GDM1 (cell line): ENCODE results near the gene KRTAP10-8.
"Not testable (repeated sequence)": the region's sequence is repeated elsewhere in the genome, so short reads cannot be mapped to it uniquely, and the experiment has no call there.

ENCODE experiments used
- DNase-seq: peaks from one replicate; lab custom pipeline; 2025; lab: John Stamatoyannopoulos, UW

The KRTAP10-8 gene

GRCh38 chr21:44599264-44600029 is 12.4 kb upstream of the KRTAP10-8 start:
- no peak for DNase-seq

DNA sequence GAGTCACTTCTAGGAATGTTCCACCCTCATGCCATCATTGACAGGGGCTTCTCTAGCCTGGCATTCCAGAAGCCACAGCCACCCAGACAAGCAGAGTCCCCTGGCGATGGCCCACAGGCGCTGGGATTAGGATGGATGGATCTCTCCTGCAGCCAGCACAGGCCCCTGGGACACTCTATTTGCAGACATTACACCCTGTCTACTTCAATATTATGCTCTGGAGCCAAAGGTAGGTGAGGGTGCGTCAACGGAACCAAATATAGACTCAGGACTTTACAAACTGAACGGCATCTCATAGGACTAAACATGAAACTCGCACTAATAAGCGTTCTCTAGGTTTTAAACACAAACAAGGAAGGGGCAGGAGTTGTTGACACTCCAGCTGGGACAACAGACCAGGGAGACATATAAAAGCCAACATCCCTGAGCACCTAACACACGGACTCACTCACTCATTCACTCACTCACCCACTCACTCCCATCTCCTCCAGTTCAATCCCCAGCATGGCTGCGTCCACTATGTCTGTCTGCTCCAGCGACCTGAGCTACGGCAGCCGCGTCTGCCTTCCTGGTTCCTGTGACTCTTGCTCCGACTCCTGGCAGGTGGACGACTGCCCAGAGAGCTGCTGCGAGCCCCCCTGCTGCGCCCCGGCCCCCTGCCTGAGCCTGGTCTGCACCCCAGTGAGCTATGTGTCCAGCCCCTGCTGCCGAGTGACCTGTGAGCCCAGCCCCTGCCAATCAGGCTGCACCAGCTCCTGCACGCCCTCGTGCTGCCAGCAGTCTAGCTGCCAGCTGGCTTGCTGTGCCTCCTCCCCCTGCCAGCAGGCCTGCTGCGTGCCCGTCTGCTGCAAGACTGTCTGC is 11.5 kb upstream of the KRTAP10-8 start, which contains the start of gene KRTAP10-7:
Gene KRTAP10-7, plus strand, starts transcription at position 480 of the 861 bp plus-strand sequence. Its CDS starts 25 bp downstream, at position 505.
- not testable (repeated sequence) for DNase-seq

DNA sequence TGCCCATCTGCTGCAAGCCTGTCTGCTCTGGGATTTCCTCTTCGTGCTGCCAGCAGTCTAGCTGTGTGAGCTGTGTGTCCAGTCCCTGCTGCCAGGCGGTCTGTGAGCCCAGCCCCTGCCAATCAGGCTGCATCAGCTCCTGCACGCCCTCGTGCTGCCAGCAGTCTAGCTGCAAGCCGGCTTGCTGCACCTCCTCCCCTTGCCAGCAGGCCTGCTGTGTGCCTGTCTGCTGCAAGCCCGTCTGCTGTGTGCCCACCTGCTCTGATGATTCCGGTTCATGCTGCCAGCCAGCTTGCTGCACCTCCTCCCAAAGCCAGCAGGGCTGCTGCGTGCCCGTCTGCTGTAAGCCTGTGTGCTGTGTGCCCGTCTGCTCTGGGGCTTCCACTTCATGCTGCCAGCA is 10.8 kb upstream of the KRTAP10-8 start:
- not testable (repeated sequence) for DNase-seq

DNA sequence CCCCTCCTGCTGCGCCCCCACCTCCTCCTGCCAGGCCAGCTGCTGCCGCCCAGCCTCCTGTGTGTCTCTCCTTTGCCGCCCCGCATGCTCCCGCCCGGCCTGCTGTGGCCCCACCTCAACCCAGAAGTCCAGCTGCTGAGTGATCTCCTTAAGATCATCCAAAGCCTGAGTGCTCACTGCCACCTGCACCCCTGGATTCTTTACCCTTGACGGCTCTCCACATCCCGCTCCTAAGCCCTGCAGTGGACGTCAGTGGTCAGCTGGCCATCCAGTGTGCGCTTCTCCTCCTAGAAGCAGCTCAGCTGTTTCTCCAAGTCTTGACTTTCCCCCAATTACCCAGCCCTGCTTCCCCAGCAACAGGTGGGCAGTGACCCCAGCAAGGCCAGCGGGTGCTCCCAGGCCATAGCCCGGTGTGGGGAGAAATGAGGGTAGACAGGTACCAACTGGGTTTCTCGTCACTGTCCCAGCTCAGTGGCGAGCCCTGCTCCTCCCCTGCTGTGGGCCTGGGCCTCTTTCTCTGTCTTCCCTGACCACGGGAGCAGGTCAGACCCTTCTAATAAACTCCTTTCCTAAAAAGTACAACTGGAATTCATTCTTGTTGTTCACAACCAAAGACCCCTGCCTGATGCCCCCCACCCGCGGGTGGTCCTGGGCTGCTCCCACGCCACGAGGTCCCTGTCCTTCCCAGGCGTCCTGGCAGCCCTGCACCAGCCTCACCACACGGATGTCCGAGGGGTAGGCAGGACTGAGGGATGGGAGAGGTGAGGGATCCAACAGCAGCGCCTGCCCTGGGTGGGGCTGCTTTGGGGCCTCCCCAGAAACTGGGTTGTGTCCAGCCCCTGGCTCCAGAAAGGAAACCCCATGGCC is 10.1 kb upstream of the KRTAP10-8 start:
- no peak for DNase-seq

DNA sequence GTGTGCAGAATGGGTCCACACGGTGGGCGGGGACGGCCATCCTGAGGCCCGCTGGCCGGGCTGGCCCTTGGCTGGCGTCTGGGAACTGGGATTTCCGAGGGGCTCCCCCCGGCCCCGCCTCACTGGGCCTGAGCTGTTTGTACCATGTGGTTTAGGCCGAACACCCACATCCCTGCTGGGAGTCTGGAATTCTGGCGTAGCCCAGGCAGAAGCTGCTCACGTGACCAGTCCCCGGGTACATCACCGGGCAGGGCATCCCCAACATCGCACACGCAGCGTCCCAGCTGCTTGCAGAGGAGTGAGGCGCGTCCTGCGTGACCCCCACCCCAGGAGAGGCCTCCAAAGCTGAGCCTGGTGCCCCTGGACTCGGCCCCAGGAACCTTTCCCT is 9.4 kb upstream of the KRTAP10-8 start:
- no peak for DNase-seq

GRCh38 chr21:44603109-44603875 is 8.6 kb upstream of the KRTAP10-8 start:
- DNase-seq: no peak

DNA sequence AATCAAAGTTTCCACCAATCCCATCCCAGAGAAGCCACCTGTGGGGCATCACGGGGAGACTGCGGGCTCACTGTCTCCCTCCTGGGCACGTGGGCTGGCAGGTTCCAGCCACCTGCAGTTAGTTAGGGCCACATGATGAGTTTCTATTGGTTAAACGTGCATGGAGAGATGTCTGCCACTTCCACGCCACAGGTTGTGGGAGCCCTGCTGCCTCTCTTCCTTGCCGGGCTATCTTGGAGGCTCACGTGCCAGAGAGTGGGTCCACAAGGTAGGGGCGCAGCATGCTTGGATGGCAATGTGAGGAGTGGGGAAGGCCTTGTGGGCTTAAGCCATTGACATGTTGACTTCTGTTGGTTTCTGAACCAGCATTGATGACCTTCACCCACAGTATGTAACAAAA is 8.0 kb upstream of the KRTAP10-8 start:
- DNase-seq: no peak

DNA sequence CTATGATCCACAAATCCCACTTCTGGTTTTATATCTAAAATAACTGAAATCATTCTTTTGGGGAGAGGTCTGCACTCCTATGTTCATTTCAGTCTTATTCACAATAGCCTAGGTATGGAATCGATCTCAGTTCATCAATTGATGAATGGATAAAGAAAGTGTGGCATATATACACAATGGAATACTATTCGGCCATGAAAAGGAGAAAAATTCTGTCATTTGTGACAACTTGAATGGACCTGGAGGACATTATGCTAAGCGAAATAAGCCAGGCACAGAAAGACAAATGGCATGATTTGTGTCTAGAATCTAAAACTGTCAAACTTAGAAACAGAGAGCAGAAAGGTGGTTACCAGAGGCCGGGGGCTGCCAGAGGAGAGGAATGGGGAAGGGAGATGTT is 5.4 kb upstream of the KRTAP10-8 start:
- DNase-seq: no peak

GRCh38 chr21:44609193-44609592 is 2.7 kb upstream of the KRTAP10-8 start:
- no peak for DNase-seq

GRCh38 chr21:44610157-44610843 is 1.6 kb upstream of the KRTAP10-8 start:
- not testable (repeated sequence) for DNase-seq

DNA sequence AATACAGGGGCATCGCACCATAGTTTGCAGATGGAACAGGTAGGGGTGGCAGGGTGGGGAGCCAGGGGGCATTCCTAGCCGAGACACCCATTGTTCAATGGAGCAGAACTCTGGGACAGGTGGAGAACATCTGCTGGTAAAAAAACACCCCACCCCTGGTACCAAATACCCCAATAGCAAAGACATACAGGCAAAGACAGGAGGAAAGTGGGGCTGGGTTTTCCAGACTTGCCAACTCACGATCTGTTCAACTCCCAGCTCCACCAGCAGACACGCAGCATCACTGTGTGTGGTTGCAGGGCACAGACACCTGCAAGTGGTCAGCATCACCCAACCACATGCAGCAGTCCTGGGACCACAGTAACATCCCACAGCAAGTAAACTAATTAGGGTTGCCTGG is 328 bp upstream of the KRTAP10-8 start:
- DNase-seq: no peak

DNA sequence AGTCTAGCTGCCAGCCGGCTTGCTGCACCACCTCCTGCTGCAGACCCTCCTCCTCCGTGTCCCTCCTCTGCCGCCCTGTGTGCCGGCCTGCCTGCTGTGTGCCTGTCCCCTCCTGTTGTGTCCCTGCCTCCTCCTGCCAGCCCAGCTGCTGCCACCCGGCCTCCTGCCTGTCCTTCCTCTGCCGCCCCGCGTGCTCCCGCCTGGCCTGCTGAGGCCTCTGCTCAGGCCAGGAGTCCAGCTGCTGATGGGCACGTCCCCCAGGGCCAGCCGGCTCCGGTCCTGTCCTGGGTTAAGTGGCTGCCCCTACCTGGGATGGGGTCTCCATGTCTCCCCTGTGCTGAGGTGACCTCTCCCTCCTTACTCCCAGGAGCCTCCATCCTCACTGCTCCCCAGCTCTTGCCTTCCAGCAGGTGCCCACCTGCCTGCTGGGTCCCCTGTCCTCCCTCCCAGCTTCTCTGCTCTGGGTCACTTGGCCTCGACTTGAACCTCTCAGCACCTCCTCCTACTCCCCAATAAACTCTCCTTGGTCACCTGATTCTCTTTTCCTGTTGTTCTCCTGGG is 870 bp downstream of the KRTAP10-8 start:
- DNase-seq: no peak

DNA sequence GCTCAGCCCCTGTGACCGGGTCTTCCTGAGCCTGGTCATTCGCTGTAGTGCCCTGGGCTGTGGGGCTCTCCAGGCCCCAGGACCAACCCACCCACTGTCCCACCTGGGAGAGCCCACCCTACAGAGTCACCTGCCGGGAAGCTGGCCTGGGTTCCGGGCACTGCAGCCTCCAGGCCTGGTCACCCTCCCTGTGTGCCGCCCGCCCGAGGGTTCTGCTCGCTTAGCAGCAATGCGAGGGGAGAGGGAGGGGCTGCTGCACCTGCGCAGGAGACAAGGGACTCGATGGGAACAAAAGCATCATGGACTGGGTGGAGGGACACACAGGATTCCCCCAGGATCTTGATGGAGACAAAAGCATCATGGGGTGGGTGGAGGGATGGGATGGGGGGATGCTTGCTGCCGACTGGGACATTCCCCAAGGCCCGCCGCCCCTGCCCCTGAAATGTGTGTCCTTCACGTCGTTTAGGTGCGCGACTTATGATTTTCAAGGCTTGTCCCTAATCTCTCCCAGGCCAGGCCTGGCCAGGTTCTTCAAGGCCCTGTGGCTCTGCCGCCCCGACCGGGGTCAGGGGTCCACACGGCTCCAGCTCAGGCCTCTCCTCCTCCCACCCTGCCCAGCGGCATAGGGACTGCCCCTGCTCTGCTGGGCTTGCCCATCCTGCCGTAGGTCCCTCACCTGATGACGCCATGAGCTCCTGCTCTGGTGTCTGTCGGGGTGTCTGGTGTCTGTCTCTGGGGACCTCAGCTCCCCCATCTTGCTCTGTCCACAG is 1.7 kb downstream of the KRTAP10-8 start:
- DNase-seq: no peak

DNA sequence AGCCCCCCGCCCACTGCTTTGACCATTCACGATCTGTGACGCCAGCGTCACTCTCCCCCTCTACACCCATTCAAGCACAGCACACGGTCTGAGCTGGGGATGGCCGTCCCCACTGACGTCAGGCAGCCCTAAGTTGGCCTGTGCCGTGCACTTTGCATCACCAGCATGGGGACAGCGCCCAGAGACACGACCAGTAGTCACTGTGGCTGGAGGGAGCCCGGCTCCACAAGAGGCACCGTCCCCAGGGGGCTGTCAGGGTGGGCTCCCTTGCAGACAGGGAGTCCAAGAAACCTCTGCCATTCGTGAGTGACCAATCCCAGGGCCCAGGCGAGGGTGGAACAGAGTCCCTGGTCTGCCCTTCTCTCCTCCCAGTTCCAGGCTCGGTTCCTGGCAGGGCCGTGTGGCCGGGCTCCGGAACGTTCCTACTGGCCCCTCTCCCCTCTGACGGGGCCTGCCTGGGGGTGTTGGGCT is 2.3 kb downstream of the KRTAP10-8 start:
- no peak for DNase-seq

DNA sequence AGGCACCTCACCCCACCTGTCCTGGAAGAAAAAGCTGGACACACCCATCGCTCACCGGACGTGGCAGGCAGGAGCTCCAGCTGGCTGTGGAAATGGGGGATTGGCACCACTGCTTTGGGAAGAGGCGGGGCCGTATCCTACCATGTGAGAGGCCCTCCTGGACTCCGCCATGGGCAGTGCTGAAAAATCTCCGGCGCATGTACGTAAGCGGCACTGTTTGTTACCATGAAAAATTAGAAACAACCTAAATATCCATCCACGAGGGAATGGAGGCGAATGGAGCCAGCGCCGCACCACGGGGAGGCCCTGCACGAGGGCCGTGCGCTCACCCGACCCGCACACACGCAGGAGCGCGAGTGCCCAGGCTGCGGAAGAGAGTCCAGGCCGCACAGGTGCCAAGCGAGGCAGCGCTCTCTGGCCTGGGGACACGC is 3.1 kb downstream of the KRTAP10-8 start:
- no peak for DNase-seq

GRCh38 chr21:44615466-44615865 is 3.6 kb downstream of the KRTAP10-8 start:
- DNase-seq: no peak

DNA sequence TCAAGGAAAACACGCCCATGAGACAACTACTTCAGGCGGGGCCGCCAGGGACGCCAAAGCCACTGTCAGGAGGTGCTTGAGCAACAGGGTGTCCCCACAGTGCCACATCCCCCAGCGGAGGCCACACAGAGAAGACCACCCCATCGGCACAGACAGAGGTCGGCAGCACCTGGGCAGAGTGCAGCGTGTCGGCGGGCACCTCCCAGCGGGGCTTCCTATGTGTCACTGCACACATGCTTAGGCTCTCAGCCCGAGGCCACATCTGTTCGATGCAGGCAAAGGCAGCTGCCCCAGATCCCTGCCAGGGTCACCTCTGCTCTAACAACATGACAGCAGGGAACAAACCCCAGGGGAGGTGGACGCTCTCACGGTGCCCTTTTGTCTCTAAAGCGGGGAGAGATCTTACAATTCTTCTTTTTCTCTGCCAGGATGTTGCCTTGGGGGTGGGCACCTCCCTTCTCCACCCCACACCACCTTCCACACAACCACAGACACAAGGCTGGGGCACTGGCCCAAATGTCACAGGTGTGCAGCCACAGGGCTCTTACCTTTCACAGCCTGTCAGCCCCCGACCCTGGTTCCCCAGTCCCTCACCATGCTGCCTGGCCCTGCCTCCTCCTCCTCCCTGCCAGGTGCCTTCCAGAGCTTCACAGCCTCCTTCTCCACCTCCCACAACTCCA is 4.2 kb downstream of the KRTAP10-8 start:
- DNase-seq: no peak

GRCh38 chr21:44616591-44616926 is 4.7 kb downstream of the KRTAP10-8 start:
- DNase-seq: no peak

- no peak for DNase-seq
Measured at GRCh38 chr21:44617071-44617501, 5.2 kb downstream of the KRTAP10-8 start.
